ENCODE measurements around the gene SLC37A1. TPM values are rescaled to one million over a fixed set of nuclear protein-coding genes. Genes with fewer than 3 reads are reported as not detected.

The SLC37A1 gene
- total RNA-seq, 1 experiment from 2014 or later: 37.7 TPM

GRCh38 chr21:42463861-42464515 lies 49.7 kb upstream of the SLC37A1 start:
- Histone ChIP-seq H3K14ac (ENCODE audit: insufficient read depth, low read length) (0 out of 2 replicates have a peak overlapping the region, but pooled peaks have one; percentile 72), H3K56ac (ENCODE audit: insufficient read length, low read depth, low read length) (no peak overlapping the region), H2AK5ac (ENCODE audit: insufficient read length, low read length) (no peak overlapping the region), H2BK20ac (ENCODE audit: low read depth, low read length, poor library complexity, severe bottlenecking) (no peak overlapping the region), H3K9me3 (ENCODE audit: control insufficient read depth, low read depth, low read length) (no peaks in the 10 kb centered on the region), H3K18ac (ENCODE audit: insufficient read length, low read depth, low read length) (peak overlapping the region; percentile 78), H4K91ac (ENCODE audit: insufficient read length, low read depth, low read length) (peak overlapping the region; percentile 62), H3K23ac (ENCODE audit: insufficient read length, low read depth, low read length) (no peak overlapping the region), H3K79me2 (ENCODE audit: insufficient read depth, low read length) (no peaks in the 10 kb centered on the region), H2BK5ac (ENCODE audit: insufficient read length, low read length) (peak overlapping the region; percentile 55), H3K27ac (ENCODE audit: insufficient read length, low read depth, low read length) (no peak overlapping the region), H4K8ac (replicated peaks; ENCODE audit: insufficient read length, low read depth, low read length) (no peak overlapping the region), H3K9ac (ENCODE audit: extremely low read depth, insufficient read length, low read length) (no peak overlapping the region), H2AFZ (ENCODE audit: low read length) (peak overlapping the region; percentile 57), H3K4ac (ENCODE audit: low read depth, low read length) (no peak overlapping the region), H4K5ac (ENCODE audit: insufficient read length, low read depth, low read length) (peak overlapping the region; percentile 66), H3K27me3 (ENCODE audit: insufficient read depth, low read length) (no peaks in the 10 kb centered on the region), H2BK15ac (ENCODE audit: low read depth, low read length) (0 out of 2 replicates have a peak overlapping the region, but pooled peaks have one; percentile 71), H3K79me1 (ENCODE audit: insufficient read depth, low read depth, low read length, poor library complexity, severe bottlenecking) (no peaks in the 10 kb centered on the region), H3T11ph (ENCODE audit: low read length) (no peak overlapping the region), H3K4me2 (ENCODE audit: insufficient read depth, insufficient read length, low read length) (no peak overlapping the region), H2BK12ac (ENCODE audit: insufficient read length, low read depth, low read length) (no peak overlapping the region), H4K20me1 (ENCODE audit: control insufficient read depth, insufficient read depth, insufficient read length) (no peaks in the 10 kb centered on the region), H3K4me1 (ENCODE audit: insufficient read depth, low read length) (peaks cover 11% of the 10 kb centered on the region; the same call in 1 of the 2 replicates), H3K23me2 (ENCODE audit: insufficient read length, low read depth, low read length, poor library complexity, severe bottlenecking) (no peaks in the 10 kb centered on the region), H2BK120ac (ENCODE audit: low read depth, low read length, poor library complexity, severe bottlenecking) (no peak overlapping the region)
- Mint-ChIP-seq H3K9me3 (peaks cover 2% of the 10 kb centered on the region in 2 experiments; a peak in 1 of 5 replicates), H3K4me1 (peaks cover 66 to 77% of the 10 kb centered on the region in 2 experiments), H3K4me3 (no peak overlapping the region; a peak in 1 of 5 replicates), H3K36me3 (ENCODE audit: insufficient read depth in 1 of 3, low read depth in 3 of 3) (no peaks in the 10 kb centered on the region; a peak in 1 of 7 replicates), H3K27ac (peak overlapping the region; percentile 10 to 83 (median 75); a peak in 4 of 7 replicates), H3K27me3 (ENCODE audit: low read depth) (peaks cover 10% of the 10 kb centered on the region)
- no CpG with 5 or more reads among the region's 17 CpGs for WGBS (ENCODE audit: extremely low coverage, insufficient read length, low lambda C conversion rate)
- peak; percentile 82 for DNase-seq
- no peak for TF ChIP-seq CTCF (conservative IDR thresholded peaks at IDR 0.05)
